NAMALWA (cell line): Measurements from ENCODE around the gene PACSIN2.
A peak's percentile ranks its signal among the peaks of the same experiment; 100 is the strongest.
"Not testable (repeated sequence)": the region's sequence is repeated elsewhere in the genome, so short reads cannot be mapped to it uniquely, and the experiment has no call there.

ENCODE experiments used
- DNase-seq: peaks from one replicate; pipeline ENCODE4 v3.0.0-alpha.2; 2015; ENCODE audit warnings: low spot score

PACSIN2 gene

DNA sequence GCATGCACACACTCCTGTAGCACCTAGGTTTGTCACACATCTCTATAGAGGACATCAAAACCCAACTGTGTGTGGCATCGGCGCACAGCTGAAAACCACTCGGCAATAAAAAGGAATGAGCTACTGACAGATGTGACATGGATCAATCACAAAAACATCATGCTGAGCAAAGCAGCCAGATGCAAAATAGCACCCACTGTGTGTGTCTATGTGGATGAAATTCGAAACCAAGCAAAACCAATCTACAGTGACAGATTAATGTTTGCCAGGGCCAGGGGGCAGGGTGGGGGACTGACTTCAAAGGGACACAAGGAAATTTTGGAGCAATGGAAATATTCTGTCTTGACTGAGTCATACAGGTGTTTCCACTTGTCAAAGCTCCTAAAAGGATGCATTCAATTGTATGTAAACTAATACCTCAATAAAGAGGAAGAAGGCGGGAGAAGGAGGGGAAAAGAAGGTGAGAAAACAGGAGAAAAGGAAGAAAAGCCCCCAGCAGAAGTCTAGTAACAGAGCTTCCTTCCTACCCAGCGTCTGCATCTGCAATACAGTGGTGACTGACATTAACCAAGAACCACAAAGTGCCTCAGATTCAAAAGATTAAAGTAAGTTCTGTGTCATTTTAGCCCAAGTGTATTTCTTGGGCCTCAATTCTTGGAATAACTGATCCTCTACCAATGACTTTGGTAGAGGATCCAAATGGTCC lies 49.8 kb downstream of the PACSIN2 start:
- DNase-seq, result peak; percentile 38

DNA sequence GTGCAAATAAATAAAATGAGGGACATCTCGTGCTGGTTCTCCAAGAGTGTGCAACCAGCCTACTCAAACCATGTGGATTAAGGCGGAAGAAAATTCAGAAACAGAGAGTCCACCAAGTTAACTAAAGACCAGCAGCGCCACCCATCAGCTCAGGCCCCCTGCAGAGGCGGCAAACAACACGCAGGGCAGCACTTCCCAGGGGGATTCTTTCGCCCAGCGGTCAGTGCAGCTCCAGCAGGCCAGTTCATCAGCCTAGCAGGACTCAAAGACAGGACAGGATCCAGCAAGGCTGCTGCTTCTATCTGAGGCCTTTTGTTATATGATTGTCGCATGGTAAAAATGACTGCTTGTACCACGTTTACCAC lies 51.7 kb downstream of the PACSIN2 start:
- DNase-seq, result no peak

GRCh38 chr22:42962295-42963230 lies 52.4 kb downstream of the PACSIN2 start:
- DNase-seq, result no peak

- no peak for DNase-seq
Measured at GRCh38 chr22:42961810-42962209, 53.1 kb downstream of the PACSIN2 start.

- not testable (repeated sequence) for DNase-seq
Measured at GRCh38 chr22:42961400-42961690, 53.6 kb downstream of the PACSIN2 start.

DNA sequence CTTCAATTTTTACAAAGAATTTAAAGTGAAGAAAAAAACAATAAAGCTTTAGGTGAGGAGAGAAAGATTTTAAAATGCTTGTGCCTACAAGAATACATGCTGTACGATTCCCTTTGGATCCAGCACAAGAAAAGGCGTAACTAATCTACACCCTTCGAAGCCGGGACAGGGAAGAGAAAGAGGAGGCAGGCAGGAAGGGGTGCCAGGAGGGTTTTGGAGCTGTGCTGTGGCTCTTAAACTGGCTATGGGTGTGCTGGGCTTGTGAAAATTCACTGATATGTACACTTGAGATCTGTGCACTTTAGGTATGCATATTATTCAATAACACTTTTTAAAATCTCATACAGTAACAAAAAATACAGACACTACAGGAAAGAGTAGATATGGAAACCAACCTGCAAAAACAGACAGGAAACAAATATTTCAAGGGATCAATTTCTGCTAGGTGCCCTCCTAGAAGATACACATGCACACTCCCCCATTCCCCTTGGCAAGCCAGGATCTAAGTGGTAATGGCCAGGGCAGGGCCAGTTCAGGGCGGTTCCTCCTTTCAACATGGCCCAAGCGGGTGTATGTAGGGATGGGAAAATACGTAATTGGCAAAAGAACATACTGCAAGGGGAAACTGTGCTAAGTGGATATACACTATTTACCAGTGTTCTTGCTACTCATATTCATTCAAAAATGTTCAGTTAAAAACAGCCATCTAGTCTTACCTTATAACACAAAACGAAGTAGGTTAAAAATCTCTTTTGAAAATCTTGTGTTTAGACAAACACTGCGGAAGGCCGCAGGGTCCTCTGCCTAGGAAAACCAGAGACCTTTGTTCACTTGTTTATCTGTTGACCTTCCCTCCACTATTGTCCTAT lies 54.2 kb downstream of the PACSIN2 start:
- no peak for DNase-seq

DNA sequence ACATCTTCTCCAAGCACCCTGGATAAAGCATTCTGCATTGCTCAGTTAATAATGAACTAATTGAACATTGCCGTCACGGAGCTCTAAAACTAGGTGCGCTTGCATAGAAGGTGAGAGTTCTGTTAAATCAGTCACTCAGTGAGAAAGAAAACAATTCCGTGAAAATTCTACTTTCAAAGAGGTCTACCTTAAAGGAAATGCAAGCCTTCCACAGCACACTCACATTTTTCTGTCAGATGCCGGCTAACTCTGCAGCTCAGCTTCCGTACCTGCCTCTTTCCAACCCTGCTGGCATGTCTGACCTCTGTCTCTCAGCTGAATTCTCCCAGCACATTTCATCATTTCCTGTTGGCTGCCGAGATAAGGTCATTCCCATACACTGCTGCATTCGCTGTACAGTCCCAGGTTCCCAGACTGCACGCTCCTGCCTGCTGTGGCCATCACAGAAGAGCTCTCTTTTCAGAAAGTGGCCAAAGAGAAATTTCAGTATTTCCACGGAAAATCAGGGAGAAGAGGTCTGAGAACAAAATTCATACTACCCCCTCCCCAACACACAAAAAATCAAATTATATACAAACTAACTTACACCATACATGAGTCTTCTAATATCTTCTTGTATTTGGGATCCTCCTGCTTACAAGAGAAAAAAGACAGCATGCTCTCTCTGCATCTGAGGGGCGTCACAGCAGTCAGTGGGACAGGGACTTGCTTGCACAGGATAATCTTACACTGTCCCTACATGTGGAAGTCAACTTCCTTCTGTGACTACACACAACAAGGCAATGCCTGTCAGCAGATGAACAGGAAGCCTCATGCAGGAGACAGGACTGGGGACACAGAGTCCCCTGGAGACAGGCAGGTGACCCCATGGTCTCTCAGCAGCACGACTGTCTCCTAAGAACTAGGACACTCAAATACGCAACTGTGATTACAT lies 55.1 kb downstream of the PACSIN2 start:
- DNase-seq, result no peak

GRCh38 chr22:42958937-42959336 lies 56.0 kb downstream of the PACSIN2 start:
- no peak for DNase-seq

DNA sequence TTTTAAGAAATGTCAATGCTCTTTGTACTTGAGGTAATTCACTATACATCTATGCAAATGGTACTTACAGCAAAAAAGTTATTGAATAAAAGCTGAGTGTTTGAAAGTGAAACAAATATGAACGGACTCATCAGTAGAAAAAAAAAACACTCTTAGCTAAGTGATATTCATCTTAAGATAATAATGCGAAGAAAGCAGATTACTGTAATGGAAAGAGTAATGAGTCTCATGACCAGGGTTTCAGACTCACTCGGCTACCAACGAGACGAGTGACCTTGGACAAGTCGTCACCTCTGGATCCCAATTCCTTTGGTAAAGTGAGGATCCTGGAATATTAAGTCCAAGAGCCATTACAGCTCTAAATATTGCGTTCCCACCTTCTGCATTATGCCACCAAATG lies 57.0 kb downstream of the PACSIN2 start:
- DNase-seq, result no peak

- no peak for DNase-seq
Measured at GRCh38 chr22:42957544-42957943, 57.4 kb downstream of the PACSIN2 start.

DNA sequence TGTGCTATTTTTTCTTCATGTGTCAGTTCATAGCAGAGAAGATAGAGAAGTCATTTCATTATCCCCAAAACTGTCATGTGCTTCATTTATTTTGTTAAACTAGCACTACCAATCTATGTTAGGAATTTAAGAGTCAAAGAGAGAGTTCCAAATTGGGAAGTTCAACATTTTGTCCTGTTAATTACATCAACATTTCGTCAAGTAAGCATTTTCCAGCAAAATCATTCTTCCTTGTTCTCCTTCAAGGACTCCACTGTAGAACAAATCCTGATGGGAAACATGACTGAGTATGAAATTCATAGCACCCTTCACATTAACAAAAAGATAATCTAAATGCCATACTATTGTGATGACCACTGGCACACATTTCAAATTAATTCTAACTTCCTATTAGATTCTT lies 59.1 kb downstream of the PACSIN2 start:
- DNase-seq, result no peak

DNA sequence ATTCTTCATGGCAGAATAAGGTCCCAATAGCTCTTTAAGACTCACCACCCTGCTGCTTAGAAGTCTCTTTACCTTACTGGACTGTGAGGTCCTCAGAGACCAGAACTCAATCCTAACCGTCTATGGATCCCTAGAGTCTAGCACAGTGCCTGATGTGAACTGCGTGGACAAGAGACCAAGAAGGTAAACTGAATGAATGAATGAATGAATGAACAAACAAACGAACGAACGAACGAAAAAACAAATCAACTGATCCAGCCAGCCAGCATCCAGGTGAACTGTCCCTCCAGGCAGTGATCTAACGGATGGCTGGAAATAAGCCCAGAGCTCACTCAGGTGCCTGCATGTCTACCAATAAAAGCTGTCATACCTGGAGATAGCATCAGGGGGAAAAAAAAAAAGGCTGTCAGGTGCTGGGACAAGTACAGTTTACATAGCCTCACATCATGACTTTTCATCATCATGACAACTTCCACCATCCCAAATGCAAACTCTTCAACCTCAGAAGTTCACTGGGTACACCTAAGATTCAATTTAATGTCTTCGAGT lies 59.8 kb downstream of the PACSIN2 start:
- no peak for DNase-seq

DNA sequence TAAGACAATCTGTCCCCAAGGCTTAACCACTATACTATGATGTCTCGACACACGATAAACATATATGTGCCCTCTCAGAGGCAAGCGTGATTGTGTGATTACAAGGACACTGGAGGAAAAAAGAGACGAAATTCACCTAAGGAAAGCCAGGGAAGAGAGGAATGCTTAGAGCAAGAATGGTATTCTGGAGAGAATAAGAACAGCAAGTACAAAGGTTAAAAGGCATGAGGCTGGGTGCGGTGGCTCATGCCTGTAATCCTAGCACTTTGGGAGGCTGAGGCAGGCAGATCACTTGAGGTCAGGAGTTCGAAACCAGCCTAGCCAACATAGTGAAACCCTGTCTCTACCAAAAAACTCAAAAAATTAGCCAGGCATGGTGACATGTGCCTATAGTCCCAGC lies 61.2 kb downstream of the PACSIN2 start:
- not testable (repeated sequence) for DNase-seq

DNA sequence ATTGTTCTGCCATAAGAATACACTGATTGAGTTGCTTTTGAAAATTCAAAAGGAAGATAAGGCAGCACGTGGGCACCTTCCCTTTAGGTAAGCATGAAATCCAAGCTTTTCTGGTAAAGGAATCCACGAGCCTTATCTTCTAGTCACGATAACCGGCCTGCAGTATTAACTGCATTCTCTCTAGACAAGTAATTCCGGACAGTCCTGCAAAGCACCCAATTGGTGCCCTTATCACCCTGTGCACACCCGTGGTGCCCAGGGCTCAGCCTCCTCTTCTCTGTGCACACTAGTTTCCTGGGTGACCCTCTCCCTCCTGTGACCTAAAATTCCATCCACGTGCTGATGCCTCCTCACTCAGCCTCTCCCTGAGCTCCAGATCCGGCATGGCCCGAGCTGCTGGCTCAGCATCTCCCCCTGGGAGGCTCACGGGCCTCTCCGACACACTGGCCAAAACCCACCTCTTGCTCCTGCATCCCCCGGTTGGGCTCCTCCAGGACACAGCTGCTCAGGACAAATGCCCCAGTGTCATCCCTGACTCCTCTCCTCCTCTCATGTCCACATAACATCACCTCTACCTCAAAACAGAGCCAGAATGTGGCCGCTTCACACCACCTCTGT lies 63.7 kb downstream of the PACSIN2 start:
- no peak for DNase-seq

GRCh38 chr22:42950281-42950680 lies 64.7 kb downstream of the PACSIN2 start:
- no peak for DNase-seq

DNA sequence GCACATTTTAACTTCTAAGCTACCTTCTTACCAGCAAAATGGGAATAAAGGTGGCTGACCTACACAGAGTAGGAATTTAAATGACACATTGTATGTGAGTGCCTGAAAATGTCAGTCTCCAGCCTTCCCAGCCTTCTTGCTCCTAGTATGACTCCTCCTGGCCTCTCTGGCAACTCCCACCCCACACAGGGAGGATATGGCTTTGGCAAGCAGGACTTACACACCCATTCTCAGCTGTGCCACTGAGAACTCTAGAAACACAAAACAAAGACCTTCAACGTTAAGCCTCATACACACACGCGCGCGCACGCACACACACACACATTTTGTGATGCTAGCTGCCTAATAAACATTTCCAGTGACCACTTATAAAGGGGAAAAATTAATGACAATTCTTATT lies 65.8 kb downstream of the PACSIN2 start:
- no peak for DNase-seq

DNA sequence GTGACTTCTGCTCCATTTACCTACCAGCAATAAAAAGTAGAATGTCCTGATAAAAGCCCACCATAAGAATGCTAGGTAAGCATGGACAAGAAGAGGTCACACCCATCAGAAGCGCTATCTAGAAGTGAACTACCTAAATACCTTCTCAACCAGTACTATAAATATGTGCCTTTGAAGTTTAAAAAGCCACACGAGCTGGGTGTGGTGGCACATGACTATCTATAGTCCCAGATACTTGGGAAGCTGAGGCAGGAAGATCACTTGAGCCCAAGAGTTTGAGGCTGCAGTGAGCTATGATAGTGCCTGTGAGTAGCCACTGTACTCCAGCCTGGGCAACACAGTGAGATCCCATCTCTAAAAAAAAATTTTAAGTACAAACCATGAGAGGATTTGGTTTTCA lies 66.7 kb downstream of the PACSIN2 start:
- DNase-seq, result no peak

DNA sequence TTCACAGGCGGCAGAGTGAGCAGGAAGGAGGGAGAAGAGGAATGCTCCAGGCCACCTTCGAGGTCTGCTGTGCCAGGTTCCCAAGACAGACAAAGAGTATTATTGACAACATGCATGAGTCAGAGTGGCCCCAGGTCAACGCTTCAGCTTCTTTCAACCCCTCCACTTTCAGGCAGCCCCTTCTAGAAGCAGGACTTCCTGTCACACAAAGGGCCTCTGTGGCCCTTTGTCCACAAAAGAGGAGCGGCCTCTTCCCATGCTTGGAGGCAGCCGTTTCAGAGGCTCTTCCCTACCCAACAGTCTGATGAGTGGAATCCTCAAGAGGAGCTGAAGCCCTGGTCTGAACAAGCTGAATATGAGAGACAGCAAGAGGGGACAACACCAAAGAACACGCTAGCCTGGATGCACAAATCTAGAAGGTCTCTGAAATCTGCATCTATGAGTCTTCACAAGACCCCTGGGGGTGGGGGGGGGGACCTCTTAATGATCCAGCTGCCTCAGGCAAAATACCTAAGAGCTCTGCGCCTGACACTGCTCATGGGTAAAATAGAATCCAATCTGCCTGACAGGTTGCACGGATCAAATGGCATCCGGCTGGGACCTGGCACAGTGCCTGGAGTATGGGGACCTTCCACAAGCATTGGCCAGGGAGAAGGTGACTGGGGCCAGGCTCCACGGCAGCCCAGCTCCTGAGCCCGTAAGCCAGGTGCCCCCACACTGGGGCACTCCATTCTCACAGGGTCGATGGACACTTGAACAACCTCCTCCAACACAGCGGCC lies 67.5 kb downstream of the PACSIN2 start:
- no peak for DNase-seq

GRCh38 chr22:42946546-42947198 lies 68.3 kb downstream of the PACSIN2 start:
- no peak for DNase-seq
